Endothelial cell of umbilical vein (primary cell): ENCODE measurements around the gene SPIRE1. TPM values are rescaled to one million over a fixed set of nuclear protein-coding genes. Genes with fewer than 3 reads are reported as not detected.

ENCODE experiments used
- BruUV-seq: library from RNA; stranded (reverse); fragments of 400-500 nt; replicated peaks from 2 replicates; lab custom pipeline; 2021; lab: Mats Ljungman, UMichigan
- CTCF ChIA-PET: fragments of 300-600, 350-600 bp; sonication (Branson Sonifier 250); formaldehyde crosslinking; loops from one replicate; lab custom pipeline; 2021; ENCODE audit warnings: antibody characterized with exemption, inconsistent platforms; lab: Charles Lee
- POLR2A ChIA-PET: fragments of 300-600, 350-600 bp; sonication (Branson Sonifier 250); formaldehyde crosslinking; loops from one replicate; lab custom pipeline; 2021; ENCODE audit warnings: antibody characterized with exemption, inconsistent platforms; lab: Charles Lee
- DNase-seq: peaks from one replicate; pipeline ENCODE4 v3.0.0-alpha.2; 2011; ENCODE audit warnings: low read depth, low spot score
- FAIRE-seq: peaks from 2 replicates; lab custom pipeline; 2011; peaks lifted over from hg19 to GRCh38; lab: Jason Lieb, UNC
- H2AFZ ChIP-seq: 2 replicates; pipeline ENCODE4 v1.6.0; 2012; ENCODE audit warnings: low read depth, low read length, control low read depth, inconsistent platforms
- H3K27ac ChIP-seq: 2 replicates; pipeline ENCODE4 v1.5.1; 2011; ENCODE audit warnings: low read depth, mild to moderate bottlenecking, control low read depth, low read length, moderate library complexity; ENCODE audit not compliant: insufficient read depth
- H3K27me3 ChIP-seq, 2 experiments: 2 replicates each; pipeline versions ENCODE4 v1.6.0 to v1.6.1; 2011; ENCODE audit warnings: low read length in 2 of 2, mixed read lengths in 1 of 2; ENCODE audit not compliant: control insufficient read depth in 2 of 2, insufficient read depth in 2 of 2
- H3K36me3 ChIP-seq, 2 experiments: 2 replicates in 1 of 2; 3 replicates in 1 of 2; pipeline ENCODE4 v1.5.1; 2011; ENCODE audit warnings: low read length in 2 of 2, mild to moderate bottlenecking in 1 of 2, moderate library complexity in 1 of 2; ENCODE audit not compliant: control insufficient read depth in 2 of 2, insufficient read depth in 2 of 2; ENCODE audit errors: extremely low read depth in 1 of 2
- H3K4me1 ChIP-seq: 3 replicates; pipeline ENCODE4 v1.5.1; 2011; ENCODE audit warnings: mild to moderate bottlenecking, low read length; ENCODE audit not compliant: control insufficient read depth, insufficient read depth; ENCODE audit errors: extremely low read depth
- H3K4me2 ChIP-seq: 2 replicates; pipeline ENCODE4 v1.6.1; 2011; ENCODE audit warnings: low read length, control low read depth, mixed read lengths; ENCODE audit not compliant: insufficient read depth
- H3K4me3 ChIP-seq, 3 experiments: fragments of 200-600 bp in 1 of 3; sonication (generic), shearing (Covaris generic) in 1 of 3; replicated peaks in 1 of 3; 2 replicates each; pipeline ENCODE4 v1.5.1; 2011 to 2016; ENCODE audit warnings: control low read depth in 3 of 3, low read length in 3 of 3, mild to moderate bottlenecking in 2 of 3, inconsistent platforms in 1 of 3, low read depth in 1 of 3, moderate library complexity in 1 of 3; ENCODE audit not compliant: insufficient read depth in 1 of 3
- H3K79me2 ChIP-seq: 2 replicates; pipeline ENCODE4 v1.6.0; 2012; ENCODE audit warnings: low read length, inconsistent platforms; ENCODE audit not compliant: control insufficient read depth, insufficient read depth
- H3K9ac ChIP-seq: replicated peaks from 2 replicates; pipeline ENCODE3; 2011; ENCODE audit warnings: low read length, control low read depth; ENCODE audit not compliant: insufficient read depth; ENCODE audit errors: extremely low read depth
- H3K9me1 ChIP-seq: replicated peaks from 3 replicates; pipeline ENCODE4 v1.6.0; 2011; ENCODE audit warnings: mild to moderate bottlenecking, low read length; ENCODE audit not compliant: control insufficient read depth, insufficient read depth; ENCODE audit errors: extremely low read depth
- H3K9me3 ChIP-seq: replicated peaks from 2 replicates; pipeline ENCODE4 v1.5.1; 2012; ENCODE audit warnings: low read length, inconsistent platforms; ENCODE audit not compliant: control insufficient read depth, insufficient read depth
- H4K20me1 ChIP-seq: replicated peaks from 2 replicates; pipeline ENCODE3; 2011; ENCODE audit warnings: mild to moderate bottlenecking, low read length; ENCODE audit not compliant: control insufficient read depth, insufficient read depth; ENCODE audit errors: extremely low read depth
- EZH2 ChIP-seq: IDR thresholded peaks from 2 replicates; pipeline ENCODE4 v1.6.1; 2012; ENCODE audit warnings: borderline replicate concordance, low read depth, mild to moderate bottlenecking, moderate library complexity, low read length, inconsistent platforms; ENCODE audit not compliant: severe bottlenecking
- FOS ChIP-seq: IDR thresholded peaks from 2 replicates; pipeline ENCODE4 v1.6.1; 2011; ENCODE audit warnings: mild to moderate bottlenecking, low read length, moderate library complexity, borderline replicate concordance; ENCODE audit not compliant: insufficient read depth
- GATA2 ChIP-seq: IDR thresholded peaks from 2 replicates; pipeline ENCODE4 v1.7.0; 2011; ENCODE audit warnings: low read depth, mild to moderate bottlenecking, moderate library complexity, mixed read lengths, low read length; ENCODE audit not compliant: insufficient read length, insufficient read depth
- JUN ChIP-seq: IDR thresholded peaks from 2 replicates; pipeline ENCODE4 v1.6.1; 2011; ENCODE audit warnings: borderline replicate concordance, low read depth; ENCODE audit not compliant: insufficient read length, insufficient read depth
- MYC ChIP-seq: IDR thresholded peaks from one replicate; pipeline ENCODE4 v1.6.1; 2011; ENCODE audit warnings: mild to moderate bottlenecking, low read depth, low read length
- POLR2A ChIP-seq: IDR thresholded peaks from 2 replicates; pipeline ENCODE4 v1.6.1; 2012; ENCODE audit warnings: low read depth, mild to moderate bottlenecking, control low read depth, low read length
- POLR2AphosphoS5 ChIP-seq: IDR thresholded peaks from 2 replicates; pipeline ENCODE4 v1.6.1; 2012; ENCODE audit warnings: low read depth, mild to moderate bottlenecking, control low read depth, low read length, moderate library complexity; ENCODE audit not compliant: insufficient read depth
- dilution Hi-C: fragments of 300-500 bp; cut with MboI; formaldehyde crosslinking; loops from one replicate; pipeline ENCODE4 v1.15.0; 2019; ENCODE audit warnings: low sequenced_read_pairs; ENCODE audit not compliant: extremely low pct_ligation_motif_present
- intact Hi-C: fragments of 100-400 bp; cut with micrococcal nuclease; formaldehyde crosslinking; loops from one replicate; pipeline ENCODE4 v1.10.0; 2022
- polyA plus RNA-seq, 4 experiments: library from polyadenylated mRNA; depleted of rRNA in 3 of 4; stranded (reverse) in 3 of 4; unstranded in 1 of 4; fragments of >200 nt; gene quantifications; 2 replicates each; pipeline versions ENCODE4 v1.2.1 to v1.2.3, GENCODE V29; 2011 to 2012; ENCODE audit warnings: missing spikeins in 1 of 4
- total RNA-seq: library from RNA; stranded (reverse); gene quantifications from 2 replicates; pipeline ENCODE4 v1.2.3, GENCODE V29; 2021
- TF ChIP-seq, protein P1 (sequence below): IDR thresholded peaks from 2 replicates; pipeline ENCODE4 v1.6.1; 2011; ENCODE audit not compliant: insufficient read depth, insufficient read length
- TF ChIP-seq, protein P2 (sequence below), 2 donors: IDR thresholded peaks; 1 replicate in 1 of 2; 2 replicates in 1 of 2; pipeline ENCODE4 v1.5.1; 2011; ENCODE audit warnings: low read length in 2 of 2, mild to moderate bottlenecking in 2 of 2, moderate library complexity in 2 of 2, control low read depth in 1 of 2, inconsistent platforms in 1 of 2, low read depth in 1 of 2; ENCODE audit not compliant: insufficient read depth in 1 of 2; ENCODE audit errors: extremely low read depth in 1 of 2

The SPIRE1 gene
- total and polyA plus RNA-seq, 2 donors (not counting 3 experiments of a cell fraction or from before 2014, with no cell fraction given): 13.1 to 44.0 TPM

GRCh38 chr18:12500986-12501385 is 156.9 kb downstream of the SPIRE1 start:
- dilution Hi-C loops (no loop called here), intact Hi-C loops (no loop called here)
- no TSS peak for BruUV-seq

More at GRCh38 chr18:12500986-12501385, 156.9 kb downstream of the SPIRE1 start:
- Histone ChIP-seq H3K4me2 (no peak overlapping the region), H4K20me1 (no peaks in the 10 kb centered on the region), H3K4me3 (no peak overlapping the region), H3K36me3 (peaks cover 0 to 4% of the 10 kb centered on the region in 2 experiments), H3K4me1 (no peaks in the 10 kb centered on the region), H3K9me3 (no peaks in the 10 kb centered on the region), H3K79me2 (peaks cover 3% of the 10 kb centered on the region), H3K27ac (no peak overlapping the region), H3K9ac (no peak overlapping the region), H2AFZ (no peak overlapping the region), H3K27me3 (no peaks in the 10 kb centered on the region), H3K9me1 (no peaks in the 10 kb centered on the region)
- ChIA-PET CTCF (no interaction called here), POLR2A (no interaction called here)
- no peak for TF ChIP-seq POLR2A
- no peak for TF ChIP-seq EZH2
- TF ChIP-seq, protein P1, sequence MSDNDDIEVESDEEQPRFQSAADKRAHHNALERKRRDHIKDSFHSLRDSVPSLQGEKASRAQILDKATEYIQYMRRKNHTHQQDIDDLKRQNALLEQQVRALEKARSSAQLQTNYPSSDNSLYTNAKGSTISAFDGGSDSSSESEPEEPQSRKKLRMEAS: no peak
- TF ChIP-seq POLR2AphosphoS5: no peak
- TF ChIP-seq GATA2: no peak
- TF ChIP-seq MYC: no peak
- TF ChIP-seq JUN: no peak
- TF ChIP-seq FOS: no peak
- TF ChIP-seq, protein P2, sequence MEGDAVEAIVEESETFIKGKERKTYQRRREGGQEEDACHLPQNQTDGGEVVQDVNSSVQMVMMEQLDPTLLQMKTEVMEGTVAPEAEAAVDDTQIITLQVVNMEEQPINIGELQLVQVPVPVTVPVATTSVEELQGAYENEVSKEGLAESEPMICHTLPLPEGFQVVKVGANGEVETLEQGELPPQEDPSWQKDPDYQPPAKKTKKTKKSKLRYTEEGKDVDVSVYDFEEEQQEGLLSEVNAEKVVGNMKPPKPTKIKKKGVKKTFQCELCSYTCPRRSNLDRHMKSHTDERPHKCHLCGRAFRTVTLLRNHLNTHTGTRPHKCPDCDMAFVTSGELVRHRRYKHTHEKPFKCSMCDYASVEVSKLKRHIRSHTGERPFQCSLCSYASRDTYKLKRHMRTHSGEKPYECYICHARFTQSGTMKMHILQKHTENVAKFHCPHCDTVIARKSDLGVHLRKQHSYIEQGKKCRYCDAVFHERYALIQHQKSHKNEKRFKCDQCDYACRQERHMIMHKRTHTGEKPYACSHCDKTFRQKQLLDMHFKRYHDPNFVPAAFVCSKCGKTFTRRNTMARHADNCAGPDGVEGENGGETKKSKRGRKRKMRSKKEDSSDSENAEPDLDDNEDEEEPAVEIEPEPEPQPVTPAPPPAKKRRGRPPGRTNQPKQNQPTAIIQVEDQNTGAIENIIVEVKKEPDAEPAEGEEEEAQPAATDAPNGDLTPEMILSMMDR (IDR thresholded peaks at IDR 0.05; ENCODE audit: extremely low read depth in 1 of 2, insufficient read depth in 1 of 2, low read depth in 1 of 2, low read length in 2 of 2): no peak
- DNase-seq (no peak), FAIRE-seq (no peak)
